ENCODE data around the gene PTPRT.

GRCh38 chr20:42603655-42604054, 586.1 kb downstream of the PTPRT start:
- TF ChIP-seq CTCF (IDR thresholded peaks at IDR 0.05) (no peak), REST (IDR thresholded peaks at IDR 0.05; ENCODE audit: insufficient read depth in 1 of 2, low read depth in 2 of 2, low read length in 1 of 2) (no peak), POLR2AphosphoS5 (IDR thresholded peaks at IDR 0.05; ENCODE audit: low read depth, low read length) (no peak)

All from Panc1 (cell line).